GM21619 (cell line): ENCODE results near the gene CFAP410.
"Not testable (repeated sequence)": the region's sequence is repeated elsewhere in the genome, so short reads cannot be mapped to it uniquely, and the experiment has no call there.

Source experiments
- ATAC-seq: cut with Tn5 transposase; IDR thresholded peaks from one replicate; pipeline ENCODE4 v1.9.1; 2021; ENCODE audit not compliant: unreplicated experiment

CFAP410 gene

DNA sequence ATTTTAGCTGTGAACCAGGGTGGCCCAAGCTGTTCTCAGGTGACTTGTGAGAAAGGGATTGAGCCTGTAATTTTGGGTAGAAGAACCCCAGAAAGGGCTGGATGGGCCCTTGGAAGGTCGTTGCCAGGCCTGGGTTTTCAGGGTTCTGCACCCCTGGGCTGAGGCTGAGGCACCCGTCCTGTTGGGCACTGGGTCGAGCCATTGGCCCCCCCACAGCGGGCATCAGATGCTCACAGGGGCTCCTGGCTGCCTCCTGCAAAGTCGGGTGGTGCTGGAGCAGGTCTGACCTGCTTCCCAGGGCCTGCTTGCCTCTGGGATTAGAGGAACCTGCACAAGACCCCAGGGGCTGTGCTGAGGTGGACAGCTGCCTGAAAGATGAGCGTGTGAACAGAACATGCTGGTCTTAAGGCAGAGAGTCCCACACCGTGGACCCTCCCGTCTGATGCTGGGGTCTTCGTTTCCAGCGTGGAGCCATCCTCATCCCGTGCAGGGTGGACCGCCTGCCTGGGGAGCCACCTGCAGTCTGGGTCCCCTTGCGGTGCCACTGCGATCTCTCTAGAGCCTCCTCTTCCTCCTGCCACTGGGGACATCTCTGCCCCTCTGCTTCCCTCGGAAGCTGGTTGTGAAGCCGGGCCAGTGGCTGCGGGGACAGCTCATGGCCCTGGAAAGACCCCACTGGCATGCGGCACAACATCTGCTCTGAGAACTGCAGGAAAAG, 12.5 kb upstream of the CFAP410 start:
- ATAC-seq = no peak

- ATAC-seq = no peak
These were observed 11.7 kb upstream of the CFAP410 start for GRCh38 chr21:44350773-44351481.

GRCh38 chr21:44349847-44350772, 10.9 kb upstream of the CFAP410 start:
- ATAC-seq = no peak

DNA sequence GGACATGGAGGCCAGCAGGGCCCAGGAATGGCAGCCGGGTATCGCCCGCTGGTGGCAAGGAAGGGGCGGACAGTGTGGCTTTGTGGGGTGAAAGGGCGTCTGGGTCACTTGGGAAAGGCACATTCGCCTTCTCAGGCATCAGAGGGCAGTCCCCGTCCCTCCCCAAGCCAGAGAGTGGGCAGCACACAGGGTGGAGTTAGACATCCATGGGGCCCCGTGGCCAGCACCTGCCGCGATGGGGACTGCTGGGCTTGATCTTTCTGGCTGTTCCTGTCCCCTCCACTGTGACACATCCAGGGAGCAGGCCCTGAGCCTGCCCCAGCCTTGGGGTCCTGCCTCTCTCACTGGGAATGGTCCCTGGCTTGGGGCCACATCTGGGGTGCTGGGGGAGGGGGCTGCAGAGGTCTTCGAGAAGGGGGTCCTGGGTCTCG, 10.2 kb upstream of the CFAP410 start:
- ATAC-seq = no peak

DNA sequence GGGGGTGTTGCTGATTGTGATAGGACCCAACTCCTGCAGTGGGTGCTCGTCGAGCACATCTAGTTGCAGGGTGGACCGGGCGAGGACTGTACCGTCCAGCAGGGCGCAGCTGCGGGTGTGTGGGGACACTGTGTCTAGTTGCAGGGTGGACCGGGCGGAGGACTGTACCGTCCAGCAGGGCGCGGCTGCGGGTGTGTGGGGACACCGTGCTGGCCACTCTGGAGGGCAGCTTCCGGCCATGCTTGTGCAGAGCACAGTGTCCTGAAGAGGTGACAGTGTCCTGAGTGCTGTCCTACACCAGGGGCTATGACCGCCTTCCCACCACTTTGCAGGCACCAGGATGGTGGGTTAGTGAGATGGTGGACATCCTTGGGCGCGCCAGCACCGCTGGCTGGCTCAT, 9.7 kb upstream of the CFAP410 start:
- no peak for ATAC-seq

- ATAC-seq = no peak
These were observed 8.8 kb upstream of the CFAP410 start for GRCh38 chr21:44347911-44348451.

DNA sequence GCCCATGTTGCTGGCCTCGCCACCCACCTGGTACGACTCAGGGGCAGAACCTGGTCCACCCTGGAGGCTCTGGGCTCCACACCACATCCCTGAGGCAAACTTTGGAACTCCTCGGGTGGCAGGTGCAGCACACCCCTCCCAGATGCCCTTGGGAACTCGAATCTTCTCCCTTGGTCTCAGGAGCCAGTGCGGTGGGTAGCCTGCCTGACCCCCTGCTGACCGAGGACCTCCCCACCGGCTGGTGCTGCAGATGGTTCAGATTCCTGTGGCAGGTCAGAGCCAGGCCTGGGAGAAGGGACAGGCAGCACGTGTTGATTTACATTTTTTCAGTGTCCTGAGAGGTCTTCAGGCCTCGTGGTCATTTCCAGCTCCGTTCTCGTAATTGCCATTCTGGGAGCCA, 6.3 kb upstream of the CFAP410 start:
- ATAC-seq = no peak

DNA sequence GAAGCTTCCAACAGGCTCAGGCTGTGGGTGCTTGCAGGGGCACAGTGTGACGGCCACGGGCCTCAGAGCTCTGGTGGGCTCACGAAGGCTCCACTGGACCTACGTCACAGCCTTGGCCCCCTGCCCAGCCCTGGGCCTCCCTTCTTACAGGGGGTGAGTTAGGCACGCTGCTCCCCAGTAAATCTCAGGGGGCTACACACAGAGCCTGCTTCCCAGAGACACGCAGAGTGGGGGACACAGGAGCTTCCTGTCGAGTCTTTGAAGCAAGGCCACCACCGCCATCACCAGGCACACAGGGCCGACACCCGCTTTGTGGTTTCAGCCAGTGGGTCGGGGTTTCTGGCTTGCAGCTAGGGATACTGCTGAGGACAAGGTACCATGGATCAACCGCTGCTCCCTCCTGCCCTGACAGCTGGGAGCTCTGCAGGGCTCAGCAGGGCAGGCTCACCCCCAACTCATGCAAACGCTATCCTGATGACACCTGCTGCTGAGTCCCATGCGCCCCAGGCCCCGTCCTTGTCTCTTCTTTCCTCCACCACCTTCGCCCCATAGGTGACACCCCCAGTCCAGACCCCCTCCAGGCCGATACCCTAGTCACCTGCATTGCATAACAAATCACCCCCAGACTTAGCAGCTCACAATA, 5.5 kb upstream of the CFAP410 start:
- ATAC-seq = no peak

DNA sequence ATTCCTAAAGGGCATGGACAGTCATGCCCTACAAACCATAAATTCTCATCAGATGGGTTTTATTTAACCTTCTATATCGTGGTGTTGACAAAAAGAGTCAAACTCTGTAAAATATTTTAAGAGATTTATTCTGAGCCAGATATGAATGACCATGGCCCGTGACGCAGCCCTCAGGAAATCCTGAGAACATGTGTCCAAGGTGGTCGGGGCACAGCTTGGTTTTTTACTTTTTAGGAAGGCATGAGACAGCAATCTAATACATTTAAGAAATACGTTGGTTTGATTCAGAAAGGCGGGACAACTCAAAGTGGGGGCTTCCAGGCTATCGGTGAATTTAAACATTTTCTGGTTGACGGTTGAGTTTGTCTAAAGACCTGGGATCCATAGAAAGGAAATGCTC, 3.8 kb upstream of the CFAP410 start:
- not testable (repeated sequence) for ATAC-seq

- not testable (repeated sequence) for ATAC-seq
These were observed 2.7 kb upstream of the CFAP410 start for GRCh38 chr21:44341726-44342458.

DNA sequence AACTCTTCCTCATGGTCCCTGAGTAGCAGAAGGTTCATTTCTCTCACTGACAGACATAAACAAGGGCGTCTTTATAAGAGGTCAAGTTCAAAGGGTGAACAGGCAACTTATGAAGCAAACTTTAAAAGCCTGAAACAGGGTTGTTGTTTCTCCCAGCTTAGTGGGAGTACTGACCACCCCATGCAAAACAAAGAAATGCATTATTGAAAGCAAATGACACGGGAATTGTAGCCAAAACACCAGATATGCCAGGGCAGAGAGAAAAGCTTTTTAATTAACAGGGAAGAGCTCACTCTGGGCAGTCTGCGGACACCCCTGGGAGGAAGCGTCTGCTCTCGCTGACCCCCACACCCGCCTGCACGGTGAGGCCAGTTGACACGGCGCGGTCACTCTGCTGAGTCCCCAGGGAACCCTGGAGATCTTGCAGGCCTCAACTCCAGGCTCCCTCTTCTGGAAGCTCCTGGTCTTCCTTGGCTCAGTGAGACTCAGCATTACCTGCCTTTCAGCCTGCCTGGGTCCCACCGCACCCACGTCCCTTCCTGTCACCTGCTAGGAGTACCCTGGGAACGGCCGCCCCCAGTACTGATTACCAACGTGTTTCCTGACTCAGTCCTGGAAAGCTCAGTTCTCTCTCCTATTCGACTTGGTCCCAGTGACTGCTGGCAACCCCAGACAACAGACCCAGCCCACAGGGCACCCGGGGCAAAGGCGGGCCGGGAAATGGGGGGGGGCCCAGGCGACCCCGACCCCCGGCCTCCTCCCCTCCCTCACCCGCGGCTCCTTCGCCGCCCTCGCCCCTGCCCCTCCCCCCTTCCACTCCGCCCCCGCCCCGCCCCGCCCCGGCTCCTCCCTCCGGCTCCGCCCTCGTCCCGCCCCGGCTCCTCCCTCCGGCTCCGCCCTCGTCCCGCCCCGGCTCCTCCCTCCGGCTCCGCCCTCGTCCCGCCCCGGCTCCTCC, 972 bp downstream of the CFAP410 start:
- ATAC-seq = no peak

DNA sequence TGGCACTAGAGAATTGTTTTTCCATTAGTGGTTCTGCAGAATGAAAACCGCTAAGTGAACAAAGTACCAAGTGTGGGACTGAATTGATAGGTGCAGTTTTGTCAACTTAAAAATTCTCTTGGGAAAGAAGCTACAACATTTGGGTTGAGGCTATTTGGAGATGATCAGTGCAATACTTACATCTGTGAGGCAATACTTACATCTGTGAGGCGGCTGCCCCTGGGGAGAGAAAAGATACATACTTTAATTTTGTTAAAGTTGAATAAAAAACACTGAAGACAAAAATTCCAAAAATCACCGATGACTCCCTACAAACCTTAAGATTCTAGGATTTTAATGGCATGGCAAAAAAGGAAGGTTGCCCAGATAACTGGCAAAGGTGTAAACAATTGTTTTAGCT, 1.7 kb downstream of the CFAP410 start:
- ATAC-seq = no peak

DNA sequence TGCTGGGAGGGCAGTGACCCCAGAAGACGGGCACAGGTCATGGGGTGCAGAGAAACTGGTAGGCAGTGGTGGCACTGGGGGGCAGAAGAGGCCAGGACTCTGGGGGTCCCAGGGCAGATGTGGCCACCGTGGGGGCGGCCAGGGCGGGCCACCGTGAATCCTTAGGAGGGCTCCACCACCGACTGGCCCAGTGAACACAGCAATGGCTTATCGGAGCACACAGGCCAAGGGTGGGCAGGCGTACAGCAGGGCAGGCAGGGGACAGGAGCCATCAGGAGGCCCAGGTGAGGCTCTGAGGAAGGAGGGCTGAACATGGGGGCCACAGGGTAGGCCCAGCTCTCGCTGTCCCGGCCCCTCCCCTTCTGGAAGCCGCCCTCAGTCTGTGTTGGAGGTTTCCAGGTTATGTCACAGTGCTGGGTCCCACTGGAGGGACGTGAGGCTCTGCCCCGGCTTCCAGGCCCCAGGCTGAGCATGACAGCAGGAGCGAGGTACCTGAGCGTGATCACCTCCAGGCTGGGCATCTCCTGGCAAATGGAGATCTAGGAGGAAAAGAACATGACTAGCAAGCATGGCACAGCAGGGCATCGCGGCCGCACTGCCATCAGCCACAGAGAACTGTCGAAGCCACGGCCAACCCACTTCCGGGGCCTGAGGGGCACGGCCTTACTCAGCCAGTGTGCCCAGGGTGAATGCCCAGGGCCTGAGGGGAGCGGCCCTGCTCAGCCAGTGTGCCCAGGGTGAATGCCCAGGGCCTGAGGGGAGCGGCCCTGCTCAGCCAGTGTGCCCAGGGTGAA, 3.7 kb downstream of the CFAP410 start:
- ATAC-seq = no peak

DNA sequence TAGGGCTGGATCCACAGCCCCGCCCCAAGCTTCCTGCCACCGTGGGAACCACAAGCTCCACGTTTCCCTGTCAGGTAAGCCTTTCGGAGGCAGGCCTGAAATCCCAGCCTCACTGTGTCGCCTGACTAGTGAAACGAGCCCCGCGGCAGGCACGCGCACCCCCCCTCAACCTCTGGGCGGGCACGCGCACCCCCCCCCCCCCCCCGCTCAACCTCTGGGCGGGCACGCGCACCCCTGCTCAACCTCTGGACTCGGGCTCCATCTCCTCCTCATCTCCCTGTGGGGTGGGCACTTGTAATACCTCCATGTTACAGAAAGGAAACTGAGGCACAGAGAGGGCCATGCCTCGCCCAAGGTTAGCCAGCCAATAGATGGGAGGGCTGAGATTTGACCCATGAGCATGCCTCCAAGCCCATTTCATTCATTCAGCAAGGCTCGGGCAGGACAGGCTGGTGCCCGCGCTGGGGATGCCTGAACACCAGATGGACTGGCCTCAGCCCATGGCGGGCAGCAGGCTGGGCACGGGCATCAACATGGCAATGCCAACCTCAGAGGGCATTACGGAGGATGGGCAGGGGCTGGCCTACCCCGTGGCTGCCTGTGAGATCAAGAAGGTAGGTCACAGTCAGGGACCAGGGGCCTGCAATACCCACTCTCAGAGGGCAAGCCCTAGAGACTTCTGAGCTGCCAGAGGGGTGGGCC, 4.7 kb downstream of the CFAP410 start:
- no peak for ATAC-seq

DNA sequence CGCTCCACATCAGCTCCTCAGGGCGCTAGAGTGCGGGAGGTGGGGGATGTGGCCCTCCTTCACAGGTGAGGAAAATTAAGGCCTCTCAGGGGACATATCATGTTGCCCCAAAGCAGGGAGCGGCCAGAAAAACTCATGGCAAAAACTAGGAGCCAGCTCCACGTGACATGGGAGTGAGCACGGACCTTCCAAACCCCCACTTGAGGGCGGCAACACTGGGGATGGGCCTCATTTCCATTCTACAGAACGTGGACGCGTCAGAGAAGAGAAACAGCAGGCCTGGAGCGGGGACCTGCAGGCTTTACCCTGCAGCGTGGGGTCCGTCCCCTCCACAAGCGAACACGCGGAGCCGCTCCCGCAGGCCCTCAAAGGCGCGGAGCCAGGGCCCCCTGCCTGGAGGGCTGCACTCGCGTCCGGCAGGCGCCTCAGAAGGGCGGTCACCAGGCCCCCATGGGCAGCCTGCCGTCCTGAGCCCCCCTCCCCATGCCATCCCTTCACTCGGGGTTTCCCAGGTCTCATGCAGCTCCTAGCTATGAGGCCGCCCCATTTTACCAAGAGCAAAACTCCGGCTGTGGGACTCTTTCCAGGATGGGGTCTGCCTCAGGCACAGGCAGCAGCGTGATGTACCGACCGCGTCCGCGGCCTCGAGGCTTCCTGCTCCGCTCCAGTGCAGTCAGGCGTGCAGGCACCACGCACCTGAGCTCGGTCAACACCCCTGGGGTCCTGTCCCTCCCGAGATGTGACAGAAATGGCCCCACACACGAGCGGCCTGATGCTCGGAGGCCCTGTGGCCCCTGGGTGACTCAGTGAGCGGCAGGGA, 5.5 kb downstream of the CFAP410 start:
- ATAC-seq = no peak

- no peak for ATAC-seq
These were observed 6.2 kb downstream of the CFAP410 start for GRCh38 chr21:44332965-44333364.

GRCh38 chr21:44332383-44332782, 6.8 kb downstream of the CFAP410 start:
- ATAC-seq = no peak
